Stimulated activated CD4-positive, alpha-beta T cell treated with anti-CD3 and anti-CD28 coated beads, Interleukin-2, amount 100 ng/mL, for 48 hours (primary cell): ENCODE measurements around the gene LYRM9.
"Not testable (repeated sequence)": the region's sequence is repeated elsewhere in the genome, so short reads cannot be mapped to it uniquely, and the experiment has no call there.

Source experiments
- DNase-seq, 2 donors: peaks; one replicate each; pipeline ENCODE4 v3.0.0-alpha.2; 2020

LYRM9 gene

GRCh38 chr17:27892866-27893769 is at the start of gene LYRM9:
Gene LYRM9 (minus strand): TSS chr17:27893365. CDS start chr17:27882694, 10,671 bp downstream.
- peak; percentile 94 to 96 for DNase-seq

- DNase-seq = no peak
Measured at GRCh38 chr17:27940503-27941428, 47.6 kb upstream of the LYRM9 start.

DNA sequence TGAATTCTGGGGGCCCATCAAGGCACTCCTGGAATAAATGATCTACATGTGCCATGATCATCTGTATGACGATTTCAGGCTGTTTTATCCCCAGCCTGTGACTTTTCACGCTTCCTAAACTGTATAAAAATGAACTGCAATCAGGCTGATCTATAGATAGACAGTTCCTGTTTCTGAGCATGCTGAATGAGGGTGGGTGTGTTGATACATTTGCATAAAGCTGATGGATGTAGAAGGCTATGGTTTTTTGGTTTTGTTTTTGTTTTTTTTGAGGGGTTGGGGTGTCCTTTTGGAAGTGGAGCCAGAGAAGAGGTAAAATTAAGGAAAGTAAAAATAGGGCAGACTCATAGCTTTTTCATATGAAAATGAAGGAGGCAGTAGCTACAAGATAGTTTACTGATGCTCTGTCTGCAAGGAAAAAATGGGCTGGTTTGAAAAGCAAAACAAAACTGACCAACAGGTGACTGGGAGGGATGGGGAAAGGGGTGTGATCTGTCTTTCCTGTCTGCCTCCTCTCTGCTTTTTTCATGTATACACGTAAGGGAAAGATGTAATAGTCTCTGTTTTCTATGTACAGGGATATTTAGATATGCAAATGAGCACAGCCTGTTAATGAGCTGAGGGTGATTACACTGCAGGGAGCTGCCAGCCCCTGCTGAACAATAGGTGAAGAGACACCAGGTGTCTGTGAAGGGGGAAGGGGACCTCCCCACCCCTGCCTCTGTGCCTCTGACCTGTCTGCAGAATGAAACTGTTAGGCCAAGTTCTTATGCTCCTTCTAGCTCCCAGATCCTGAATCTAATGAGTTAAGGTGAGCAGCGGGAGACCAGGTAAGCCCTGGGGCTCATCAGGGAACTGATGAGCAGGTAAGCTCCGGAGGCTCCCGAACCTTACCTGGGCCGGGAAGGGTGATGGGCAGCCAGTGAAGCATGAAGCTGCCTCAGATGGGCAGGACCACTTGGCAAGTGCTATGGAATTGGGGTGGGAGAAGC is 46.6 kb upstream of the LYRM9 start:
- DNase-seq = no peak

- DNase-seq = no peak
Measured at GRCh38 chr17:27938864-27939263, 45.7 kb upstream of the LYRM9 start.

- no peak for DNase-seq
Measured at GRCh38 chr17:27938241-27938640, 45.1 kb upstream of the LYRM9 start.

- no peak for DNase-seq
Measured at GRCh38 chr17:27937025-27937546, 43.9 kb upstream of the LYRM9 start.

- no peak for DNase-seq
Measured at GRCh38 chr17:27930000-27930399, 36.8 kb upstream of the LYRM9 start.

DNA sequence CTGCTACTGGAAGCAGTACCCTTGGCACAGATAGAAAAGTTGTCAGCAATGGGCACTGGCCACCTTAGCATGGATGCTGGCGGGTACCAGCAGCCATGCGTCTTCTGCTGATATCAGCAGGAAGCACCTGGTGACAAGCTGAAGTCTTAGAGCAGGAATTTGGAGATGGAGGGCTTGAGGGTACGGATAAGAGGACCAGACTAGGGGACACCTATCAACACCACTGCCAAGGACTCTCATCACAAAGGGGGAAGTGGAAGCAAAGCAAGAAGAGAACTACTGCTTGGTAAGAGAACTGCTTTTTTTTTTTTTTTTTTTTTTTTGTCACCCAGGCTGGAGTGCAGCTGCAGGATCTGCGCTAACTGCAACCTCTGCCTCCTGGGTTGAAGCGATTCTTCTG is 35.4 kb upstream of the LYRM9 start:
- no peak for DNase-seq

GRCh38 chr17:27927781-27928180 is 34.6 kb upstream of the LYRM9 start:
- DNase-seq = no peak

DNA sequence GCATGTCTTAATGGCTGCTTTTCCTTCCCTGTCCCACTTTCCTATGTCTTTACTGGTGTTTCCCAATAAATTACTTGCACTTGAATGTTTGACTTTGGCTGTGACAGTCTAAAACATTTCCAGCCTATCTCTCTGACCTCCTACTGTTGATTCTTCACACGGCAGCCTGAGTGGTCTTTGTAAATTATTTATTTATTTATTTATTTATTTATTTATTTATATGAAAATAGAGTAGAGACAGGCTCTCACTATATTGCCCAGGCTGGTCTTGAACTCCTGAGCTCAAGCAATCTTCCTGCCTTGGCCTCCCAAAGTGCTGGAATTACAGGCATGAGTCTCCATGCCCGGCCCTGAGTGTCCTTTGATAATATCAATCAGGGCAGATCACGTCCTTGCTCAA is 28.4 kb upstream of the LYRM9 start:
- DNase-seq = no peak

GRCh38 chr17:27921077-27921476 is 27.9 kb upstream of the LYRM9 start:
- DNase-seq = no peak

DNA sequence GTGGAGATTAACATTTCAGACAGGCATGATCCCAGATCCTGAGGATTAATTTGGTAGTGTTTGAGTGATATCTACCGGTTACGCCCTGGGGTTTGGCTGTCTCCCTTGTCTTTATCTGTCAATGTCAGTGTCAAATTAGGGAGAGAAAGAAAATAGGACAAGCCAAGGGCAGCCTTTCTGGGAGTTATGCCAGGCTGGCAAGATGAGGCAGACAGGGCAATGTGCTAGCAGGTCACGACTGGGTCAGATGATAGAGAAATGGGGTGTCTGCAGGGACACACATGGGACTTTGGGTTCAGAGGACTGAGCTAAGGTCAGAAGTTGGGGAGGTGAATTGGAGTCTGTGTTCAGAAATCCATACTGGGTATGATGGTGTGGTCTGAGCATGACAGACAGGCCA is 27.4 kb upstream of the LYRM9 start:
- no peak for DNase-seq

- no peak for DNase-seq
Measured at GRCh38 chr17:27919079-27919478, 25.9 kb upstream of the LYRM9 start.

DNA sequence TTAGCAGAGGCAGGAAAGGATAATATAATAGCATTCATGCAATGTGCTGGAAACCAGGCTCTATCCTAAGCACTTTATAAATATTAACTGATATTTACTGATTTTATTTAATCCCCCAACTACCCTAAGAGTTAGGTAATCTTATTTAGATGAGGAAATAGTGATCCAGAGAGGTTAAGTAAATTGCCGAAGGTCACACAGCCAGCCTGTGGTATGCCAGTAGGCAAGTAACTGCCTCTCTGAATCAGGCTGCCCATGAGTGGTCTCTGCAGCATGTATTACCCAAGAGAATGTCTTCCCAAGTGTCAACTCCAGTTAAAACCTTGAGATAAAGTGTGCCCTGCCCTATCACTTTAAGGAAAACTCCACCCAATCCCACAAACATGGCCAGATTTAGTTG is 25.3 kb upstream of the LYRM9 start:
- DNase-seq = no peak

DNA sequence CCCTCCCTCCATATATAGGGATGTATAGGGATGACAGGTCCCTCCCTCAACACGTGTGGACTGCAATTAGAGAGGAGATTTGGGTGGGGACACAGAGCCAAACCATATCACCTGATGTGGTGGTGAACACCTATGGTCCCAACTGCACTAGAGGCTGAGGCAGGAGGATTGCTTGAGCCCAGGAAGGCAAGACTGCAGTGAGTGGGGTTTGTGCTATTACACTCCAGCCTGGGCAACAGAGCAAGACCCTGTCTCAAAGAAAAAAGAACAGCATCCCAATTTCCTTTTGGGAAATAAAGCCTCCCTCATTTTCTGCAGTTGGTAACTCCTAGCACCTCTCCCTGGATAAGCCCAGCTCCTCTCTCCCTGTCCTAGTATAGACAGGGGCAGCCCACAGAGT is 23.8 kb upstream of the LYRM9 start:
- DNase-seq = no peak

- DNase-seq = no peak
Measured at GRCh38 chr17:27915709-27916108, 22.5 kb upstream of the LYRM9 start.

DNA sequence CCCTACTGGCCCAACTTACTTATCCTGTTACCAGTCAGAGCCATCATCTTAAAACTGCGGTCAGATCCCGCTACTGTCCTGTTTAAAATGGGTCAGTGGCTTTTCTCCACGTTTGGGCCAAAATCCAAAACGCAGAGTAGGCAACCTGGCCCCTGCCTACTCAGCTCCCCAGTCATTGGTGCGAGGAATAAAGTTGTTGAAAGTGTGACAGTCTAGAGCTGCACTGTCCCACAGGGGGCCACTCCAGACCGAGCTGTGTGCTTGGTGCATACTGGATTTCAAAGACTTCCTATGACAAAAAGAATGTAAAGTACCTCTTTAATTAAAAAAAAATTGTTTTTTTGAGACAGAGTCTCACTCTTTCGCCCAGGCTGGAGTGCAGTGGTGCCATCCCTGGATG is 21.2 kb upstream of the LYRM9 start:
- DNase-seq = no peak

DNA sequence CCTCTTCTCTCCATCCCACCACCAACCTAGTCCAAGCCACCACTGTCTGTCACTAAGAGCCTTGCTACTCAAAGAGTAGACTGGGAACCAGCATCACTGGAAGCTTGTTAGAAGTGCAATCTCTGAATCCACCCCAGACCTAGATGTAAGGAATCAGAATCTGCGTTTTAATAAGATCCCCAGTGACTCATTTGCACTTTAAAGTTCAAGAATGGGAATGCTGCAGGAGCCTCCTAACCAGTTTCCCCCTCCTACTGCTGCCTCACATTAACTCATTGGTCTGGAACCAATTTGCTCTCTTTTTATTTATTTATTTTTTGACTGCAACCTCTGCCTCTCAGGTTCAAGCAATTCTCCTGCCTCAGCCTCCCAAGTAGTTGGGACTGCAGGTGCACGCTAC is 19.8 kb upstream of the LYRM9 start:
- DNase-seq = no peak

DNA sequence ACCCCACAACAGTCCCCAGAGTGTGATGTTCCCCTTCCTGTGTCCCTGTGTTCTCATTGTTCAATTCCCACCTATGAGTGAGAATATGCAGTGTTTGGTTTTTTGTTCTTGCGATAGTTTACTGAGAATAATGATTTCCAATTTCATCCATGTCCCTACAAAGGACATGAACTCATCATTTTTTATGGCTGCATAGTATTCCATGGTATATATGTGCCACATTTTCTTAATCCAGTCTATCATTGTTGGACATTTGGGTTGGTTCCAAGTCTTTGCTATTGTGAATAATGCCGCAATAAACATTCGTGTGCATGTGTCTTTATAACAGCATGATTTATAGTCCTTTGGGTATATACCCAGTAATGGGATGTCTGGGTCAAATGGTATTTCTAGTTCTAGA is 19.1 kb upstream of the LYRM9 start:
- DNase-seq = not testable (repeated sequence)

GRCh38 chr17:27907976-27908558 is 14.9 kb upstream of the LYRM9 start:
- no peak for DNase-seq

DNA sequence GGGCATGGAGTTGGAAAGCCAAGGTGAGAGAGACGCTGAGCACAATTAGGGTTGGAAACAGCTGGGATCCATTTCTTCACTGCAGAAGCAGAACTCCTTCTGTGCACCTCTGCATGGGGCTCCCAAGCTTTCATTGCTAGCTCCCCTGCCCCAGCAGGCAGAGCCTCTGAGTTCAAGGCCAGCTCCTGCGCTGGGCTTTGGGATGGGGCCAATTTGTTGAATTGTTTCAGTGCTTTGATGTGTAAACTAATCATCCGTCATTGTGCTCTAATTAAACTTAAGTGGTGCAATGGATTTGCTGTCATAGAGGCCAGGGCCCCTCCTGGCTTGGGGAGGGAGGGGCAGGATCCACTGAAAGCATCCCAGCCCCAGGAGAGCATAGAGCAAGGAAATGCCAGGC is 13.5 kb upstream of the LYRM9 start:
- no peak for DNase-seq

DNA sequence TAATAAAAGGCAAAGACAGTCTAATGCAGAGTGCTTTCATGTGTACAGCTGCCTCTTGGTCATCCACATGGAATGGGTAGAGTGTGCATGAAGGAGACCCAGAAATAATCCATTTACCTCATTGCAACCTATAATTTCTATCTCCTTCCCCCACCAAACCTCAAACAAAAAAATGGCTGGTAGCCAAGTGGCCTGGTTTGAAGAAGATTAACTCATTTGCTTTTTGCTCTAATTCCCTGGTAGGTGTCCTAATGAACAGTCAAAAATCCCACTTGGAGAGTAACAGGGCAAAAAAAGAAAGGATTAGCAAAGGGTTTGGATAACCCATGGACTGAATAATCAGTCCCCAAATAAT is 13.0 kb upstream of the LYRM9 start:
- DNase-seq = no peak
